Measurements from ENCODE around the gene GRM7. TPM values are rescaled to one million over a fixed set of nuclear protein-coding genes. Genes with fewer than 3 reads are reported as not detected.

GRM7 gene
- total and polyA plus RNA-seq, 9 of the 15 experiments (the other 6 are each of a cell fraction or from before 2014, with no cell fraction given), result not detected

- in situ Hi-C loops (cut with MboI), result no loop called here
- TF ChIP-seq ZNF316 (IDR thresholded peaks at IDR 0.05) (peak; percentile 63), PML (IDR thresholded peaks at IDR 0.05; ENCODE audit: low read length) (no peak), C11orf30 (IDR thresholded peaks at IDR 0.05; ENCODE audit: low read depth) (peak; percentile 15; the same call in 1 of the 2 replicates)
- POLR2A ChIA-PET, result no interaction called here
Observed at GRCh38 chr3:7693976-7694375, 833.1 kb downstream of the GRM7 start.

GRCh38 chr3:7695049-7695448, 834.1 kb downstream of the GRM7 start:
- H3K27me3 ChIP-seq (ENCODE audit: control insufficient read depth in 2 of 2, insufficient read depth in 2 of 2, low read length in 2 of 2), result no peaks in the 10 kb centered on the region
- POLR2A ChIA-PET, result interaction anchor here (0.6 kb wide), 1 partner anchor 1849 kb away, joined by 3 read pairs; no protein-coding TSS in a partner anchor
- no peaks in the 10 kb centered on the region for H3K36me3 ChIP-seq (ENCODE audit: control insufficient read depth, insufficient read depth, low read length)
- H3K4me3 ChIP-seq, result no peak overlapping the region
- no peaks in the 10 kb centered on the region for H3K9me3 ChIP-seq (replicated peaks; ENCODE audit: control insufficient read depth, insufficient read depth, low read depth, low read length)
- no peak for ATAC-seq
- CTCF ChIA-PET (ENCODE audit: low intra/inter-chr PET ratio), result no interaction called here
- DNase-seq (ENCODE audit: extremely low read depth in 1 of 4, low spot score in 3 of 4), result no peak
- no peak overlapping the region for H3K4me2 ChIP-seq (ENCODE audit: insufficient read depth, low read length)
- intact Hi-C loops (cut with micrococcal nuclease), result no loop called here
- BruUV-seq (replicated peaks), result no TSS peak
- H3K4me1 ChIP-seq (replicated peaks in 1 of 2; ENCODE audit: control insufficient read depth in 2 of 2, insufficient read depth in 2 of 2, low read length in 2 of 2), result no peaks in the 10 kb centered on the region
- no peaks in the 10 kb centered on the region for H3K9me1 ChIP-seq (ENCODE audit: control insufficient read depth, insufficient read depth, low read length)
- no peak overlapping the region for H2AFZ ChIP-seq (ENCODE audit: low read depth, low read length)
- no peak overlapping the region for H3K27ac ChIP-seq (ENCODE audit: extremely low read depth, low read depth, low read length)
- WGBS (ENCODE audit: insufficient coverage, low coverage, missing lambda C conversion rate), result 0% methylated on average over 1 of the region's 1 CpG
- H4K20me1 ChIP-seq (replicated peaks; ENCODE audit: control insufficient read depth, insufficient read depth, low read length), result no peaks in the 10 kb centered on the region
- no peak for FAIRE-seq
- H3K9ac ChIP-seq (ENCODE audit: insufficient read depth in 1 of 2, low read depth in 2 of 2, low read length in 2 of 2), result no peak overlapping the region
- in situ Hi-C loops (cut with MboI), result no loop called here
- no peaks in the 10 kb centered on the region for H3K79me2 ChIP-seq (ENCODE audit: control insufficient read depth, insufficient read depth, low read length)
- no peak for TF ChIP-seq HMG20A (CRISPR knock-in tag; conservative IDR thresholded peaks at IDR 0.05)
- TF ChIP-seq RUNX1 (IDR thresholded peaks at IDR 0.05; ENCODE audit: low read depth), result no peak
- TF ChIP-seq GMEB1 (CRISPR knock-in tag; IDR thresholded peaks at IDR 0.05), result no peak
- no peak for TF ChIP-seq PCBP2 (IDR thresholded peaks at IDR 0.05; ENCODE audit: low read depth, low read length, poor library complexity, severe bottlenecking)
- no peak for TF ChIP-seq ZNF696 (CRISPR knock-in tag; conservative IDR thresholded peaks at IDR 0.05)
- no peak for TF ChIP-seq CUX1 (CRISPR knock-in tag; IDR thresholded peaks at IDR 0.05)
- TF ChIP-seq ZNF586 (CRISPR knock-in tag; conservative IDR thresholded peaks at IDR 0.05), result no peak
- TF ChIP-seq NFYB (IDR thresholded peaks at IDR 0.05; ENCODE audit: extremely low read depth, insufficient read length), result no peak

More at GRCh38 chr3:7693976-7694375, 833.1 kb downstream of the GRM7 start:
- CTCF ChIA-PET (ENCODE audit: low intra/inter-chr PET ratio), result no interaction called here
- H3K27me3 ChIP-seq (ENCODE audit: control insufficient read depth in 2 of 2, insufficient read depth in 2 of 2, low read length in 2 of 2), result no peaks in the 10 kb centered on the region
- no peak overlapping the region for H3K4me3 ChIP-seq
- H3K9ac ChIP-seq (ENCODE audit: insufficient read depth in 1 of 2, low read depth in 2 of 2, low read length in 2 of 2), result no peak overlapping the region
- H4K20me1 ChIP-seq (replicated peaks; ENCODE audit: control insufficient read depth, insufficient read depth, low read length), result no peaks in the 10 kb centered on the region
- H3K36me3 ChIP-seq (ENCODE audit: control insufficient read depth, insufficient read depth, low read length), result no peaks in the 10 kb centered on the region
- no peak for FAIRE-seq
- H3K9me1 ChIP-seq (ENCODE audit: control insufficient read depth, insufficient read depth, low read length), result no peaks in the 10 kb centered on the region
- intact Hi-C loops (cut with micrococcal nuclease), result no loop called here
- H3K9me3 ChIP-seq (replicated peaks; ENCODE audit: control insufficient read depth, insufficient read depth, low read depth, low read length), result no peaks in the 10 kb centered on the region
- no peak overlapping the region for H3K4me2 ChIP-seq (ENCODE audit: insufficient read depth, low read length)
- no peak overlapping the region for H3K27ac ChIP-seq (ENCODE audit: extremely low read depth, low read depth, low read length)
- no TSS peak for BruUV-seq (replicated peaks)
- no peaks in the 10 kb centered on the region for H3K79me2 ChIP-seq (ENCODE audit: control insufficient read depth, insufficient read depth, low read length)
- H3K4me1 ChIP-seq (replicated peaks in 1 of 2; ENCODE audit: control insufficient read depth in 2 of 2, insufficient read depth in 2 of 2, low read length in 2 of 2), result no peaks in the 10 kb centered on the region
- ATAC-seq, result no peak
- H2AFZ ChIP-seq (ENCODE audit: low read depth, low read length), result no peak overlapping the region
- 0% methylated on average over 2 of the region's 2 CpGs for WGBS (ENCODE audit: insufficient coverage, low coverage, missing lambda C conversion rate)
- DNase-seq (ENCODE audit: extremely low read depth in 1 of 4, low spot score in 3 of 4), result no peak

Data from K562 (cell line).